Measurements from ENCODE around the gene WDR54. TPM values are rescaled to one million over a fixed set of nuclear protein-coding genes. Genes with fewer than 3 reads are reported as not detected.

Gene WDR54
- polyA plus RNA-seq, 1 donor (not counting 4 experiments of a cell fraction or from before 2014, with no cell fraction given), result 35.2 TPM

GRCh38 chr2:74448771-74449170 is 27.2 kb downstream of the WDR54 start:
- Histone ChIP-seq H3K27ac (ENCODE audit: control insufficient read depth, insufficient read depth, low read length) (no peak overlapping the region), H3K9me1 (ENCODE audit: control insufficient read depth, extremely low read depth, insufficient read depth, low read length) (no peaks in the 10 kb centered on the region), H3K36me3 (ENCODE audit: control insufficient read depth in 2 of 2, extremely low read depth in 1 of 2, insufficient read depth in 2 of 2, low read length in 2 of 2) (no peaks in the 10 kb centered on the region), H3K27me3 (ENCODE audit: control insufficient read depth, extremely low read depth, insufficient read depth, low read length) (no peaks in the 10 kb centered on the region), H2AFZ (ENCODE audit: control insufficient read depth, low read length) (no peak overlapping the region), H3K9me3 (ENCODE audit: control insufficient read depth, low read depth, low read length) (no peaks in the 10 kb centered on the region), H3K4me3 (ENCODE audit: control insufficient read depth in 2 of 3, extremely low read depth in 1 of 3, insufficient read depth in 2 of 3, low read depth in 1 of 3, low read length in 3 of 3) (no peak overlapping the region), H4K20me1 (ENCODE audit: control insufficient read depth, extremely low read depth, insufficient read depth, low read length) (no peaks in the 10 kb centered on the region), H3K4me2 (ENCODE audit: control insufficient read depth, extremely low read depth, insufficient read depth, low read depth, low read length) (no peak overlapping the region), H3K79me2 (ENCODE audit: control insufficient read depth, insufficient read depth, low read length) (no peaks in the 10 kb centered on the region), H3K9ac (ENCODE audit: control insufficient read depth, extremely low read depth, insufficient read depth, low read length) (no peak overlapping the region), H3K4me1 (ENCODE audit: control insufficient read depth, extremely low read depth, insufficient read depth, low read length) (peaks cover 3% of the 10 kb centered on the region)
- no peak for DNase-seq (ENCODE audit: low read depth, low spot score)
- TF ChIP-seq EZH2 (IDR thresholded peaks at IDR 0.05; ENCODE audit: low read length) (no peak), CTCF (optimal IDR thresholded peaks at IDR 0.05 in 1 of 3, IDR thresholded peaks at IDR 0.05 in 1 of 3, conservative IDR thresholded peaks at IDR 0.05 in 1 of 3; ENCODE audit: extremely low read depth in 1 of 3, insufficient read depth in 2 of 3, low read length in 3 of 3) (no peak)
- dilution Hi-C loops (cut with MboI; ENCODE audit: extremely low pct_ligation_motif_present, low sequenced_read_pairs), result no loop called here
- no peak for FAIRE-seq

GRCh38 chr2:74450570-74451190 is 29.1 kb downstream of the WDR54 start:
- Histone ChIP-seq H3K4me1 (ENCODE audit: control insufficient read depth, extremely low read depth, insufficient read depth, low read length) (peaks cover 9% of the 10 kb centered on the region), H3K27me3 (ENCODE audit: control insufficient read depth, extremely low read depth, insufficient read depth, low read length) (no peaks in the 10 kb centered on the region), H3K79me2 (ENCODE audit: control insufficient read depth, insufficient read depth, low read length) (peaks cover 7% of the 10 kb centered on the region), H3K9me1 (ENCODE audit: control insufficient read depth, extremely low read depth, insufficient read depth, low read length) (no peaks in the 10 kb centered on the region), H3K27ac (ENCODE audit: control insufficient read depth, insufficient read depth, low read length) (no peak overlapping the region), H3K4me3 (ENCODE audit: control insufficient read depth in 2 of 3, extremely low read depth in 1 of 3, insufficient read depth in 2 of 3, low read depth in 1 of 3, low read length in 3 of 3) (no peak overlapping the region), H2AFZ (ENCODE audit: control insufficient read depth, low read length) (no peak overlapping the region), H4K20me1 (ENCODE audit: control insufficient read depth, extremely low read depth, insufficient read depth, low read length) (no peaks in the 10 kb centered on the region), H3K36me3 (ENCODE audit: control insufficient read depth in 2 of 2, extremely low read depth in 1 of 2, insufficient read depth in 2 of 2, low read length in 2 of 2) (no peaks in the 10 kb centered on the region), H3K9me3 (ENCODE audit: control insufficient read depth, low read depth, low read length) (no peaks in the 10 kb centered on the region), H3K9ac (ENCODE audit: control insufficient read depth, extremely low read depth, insufficient read depth, low read length) (no peak overlapping the region), H3K4me2 (ENCODE audit: control insufficient read depth, extremely low read depth, insufficient read depth, low read depth, low read length) (no peak overlapping the region)
- FAIRE-seq (no peak), DNase-seq (ENCODE audit: low read depth, low spot score) (no peak)
- TF ChIP-seq CTCF (optimal IDR thresholded peaks at IDR 0.05 in 1 of 3, IDR thresholded peaks at IDR 0.05 in 1 of 3, conservative IDR thresholded peaks at IDR 0.05 in 1 of 3; ENCODE audit: extremely low read depth in 1 of 3, insufficient read depth in 2 of 3, low read length in 3 of 3), result no peak
- TF ChIP-seq EZH2 (IDR thresholded peaks at IDR 0.05; ENCODE audit: low read length), result no peak
- dilution Hi-C loops (cut with MboI; ENCODE audit: extremely low pct_ligation_motif_present, low sequenced_read_pairs), result no loop called here
